GM23338 (cell line): Measurements from ENCODE around the gene NEO1. TPM values are rescaled to one million over a fixed set of nuclear protein-coding genes. Genes with fewer than 3 reads are reported as not detected.

ENCODE experiments used
- ATAC-seq: fragments of 200-7000 bp; cut with Tn5 transposase; 3 replicates; pipeline ENCODE4 v1.9.1; 2020
- DNase-seq: peaks from one replicate; pipeline ENCODE4 v3.0.0-alpha.2; 2015; ENCODE audit warnings: low spot score
- H2AFZ ChIP-seq: fragments of 200-600 bp; sonication (generic); 2 replicates; pipeline ENCODE4 v1.8.0; 2016; ENCODE audit warnings: antibody characterized with exemption, mild to moderate bottlenecking, moderate library complexity
- H3F3A ChIP-seq: fragments of 200-600 bp; sonication (generic); replicated peaks from 2 replicates; pipeline ENCODE4 v1.8.0; 2017; ENCODE audit warnings: antibody characterized with exemption, mixed run types, low read depth
- H3K27ac ChIP-seq: fragments of 200-600 bp; sonication (generic); 2 replicates; pipeline ENCODE4 v1.6.1; 2016; ENCODE audit warnings: low read depth
- H3K27me3 ChIP-seq: fragments of 200-600 bp; sonication (generic); 2 replicates; pipeline ENCODE4 v1.8.0; 2016; ENCODE audit warnings: mild to moderate bottlenecking, mixed run types, moderate library complexity; ENCODE audit not compliant: insufficient read depth
- H3K36me3 ChIP-seq: fragments of 200-600 bp; sonication (generic); 2 replicates; pipeline ENCODE4 v1.8.0; 2016; ENCODE audit warnings: mild to moderate bottlenecking; ENCODE audit not compliant: insufficient read depth
- H3K4me1 ChIP-seq: fragments of 200-600 bp; sonication (generic); 2 replicates; pipeline ENCODE4 v1.8.0; 2016; ENCODE audit warnings: mild to moderate bottlenecking, moderate library complexity; ENCODE audit not compliant: insufficient read depth
- H3K4me2 ChIP-seq: fragments of 200-600 bp; sonication (generic); 2 replicates; pipeline ENCODE4 v1.7.1; 2017; ENCODE audit warnings: mixed run types
- H3K4me3 ChIP-seq: fragments of 200-600 bp; sonication (generic); 2 replicates; pipeline ENCODE4 v1.6.1; 2016; ENCODE audit warnings: mixed run types
- H3K79me2 ChIP-seq: fragments of 200-600 bp; sonication (generic); replicated peaks from 2 replicates; pipeline ENCODE4 v1.8.0; 2017; ENCODE audit warnings: mild to moderate bottlenecking; ENCODE audit not compliant: insufficient read depth
- H3K9me2 ChIP-seq: fragments of 200-600 bp; sonication (generic); 2 replicates; pipeline ENCODE4 v1.8.0; 2017; ENCODE audit not compliant: insufficient read depth
- H4K20me1 ChIP-seq: fragments of 200-600 bp; sonication (generic); replicated peaks from 2 replicates; pipeline ENCODE4 v1.8.0; 2017; ENCODE audit warnings: mild to moderate bottlenecking; ENCODE audit not compliant: insufficient read depth
- H3K27ac Mint-ChIP-seq: 2 replicates; pipeline ENCODE4 v1.8.0; 2020; ENCODE audit warnings: inconsistent platforms, mild to moderate bottlenecking, moderate library complexity, mixed read lengths
- H3K27me3 Mint-ChIP-seq: 3 replicates; pipeline ENCODE4 v1.8.0; 2022; ENCODE audit warnings: low read depth, mild to moderate bottlenecking, moderate library complexity, mixed read lengths, inconsistent platforms; ENCODE audit not compliant: insufficient read depth, poor library complexity
- H3K36me3 Mint-ChIP-seq: 3 replicates; pipeline ENCODE4 v1.8.0; 2021; ENCODE audit warnings: low read depth, mild to moderate bottlenecking, inconsistent platforms, moderate library complexity, mixed read lengths
- H3K4me1 Mint-ChIP-seq: 3 replicates; pipeline ENCODE4 v1.8.0; 2020; ENCODE audit warnings: mild to moderate bottlenecking, inconsistent platforms, mixed read lengths
- H3K4me3 Mint-ChIP-seq: 3 replicates; pipeline ENCODE4 v1.8.0; 2021; ENCODE audit warnings: moderate library complexity, mild to moderate bottlenecking, inconsistent platforms, mixed read lengths
- H3K9me3 Mint-ChIP-seq: 3 replicates; pipeline ENCODE4 v1.8.0; 2020; ENCODE audit warnings: moderate library complexity, mild to moderate bottlenecking, inconsistent platforms, mixed read lengths
- CREB1 ChIP-seq: fragments of 250-450 bp; sonication (Bioruptor Pico); IDR thresholded peaks from 2 replicates; pipeline ENCODE4 v1.5.0; 2020; ENCODE audit warnings: low read depth, mild to moderate bottlenecking, moderate library complexity
- CTCF ChIP-seq, 2 experiments: fragments of 200-600 bp in 1 of 2; sonication (generic) in 1 of 2; conservative IDR thresholded peaks; 2 replicates each; pipeline versions ENCODE4 v1.5.1 to v1.6.1; 2016 to 2017; ENCODE audit warnings: antibody characterized with exemption in 2 of 2, low read depth in 2 of 2, mild to moderate bottlenecking in 2 of 2, moderate library complexity in 1 of 2
- ETS1 ChIP-seq: IDR thresholded peaks from 2 replicates; pipeline ENCODE4 v1.6.1; 2016; ENCODE audit warnings: antibody characterized with exemption
- EZH2 ChIP-seq: fragments of 200-600 bp; sonication (generic); IDR thresholded peaks from one replicate; pipeline ENCODE4 v1.8.0; 2017; ENCODE audit warnings: antibody characterized with exemption, mild to moderate bottlenecking, low read depth; ENCODE audit not compliant: unreplicated experiment
- EZH2phosphoT487 ChIP-seq: fragments of 200-600 bp; sonication (generic); IDR thresholded peaks from one replicate; pipeline ENCODE4 v1.8.1; 2018; ENCODE audit warnings: antibody characterized with exemption; ENCODE audit not compliant: unreplicated experiment
- JUNB ChIP-seq: IDR thresholded peaks from one replicate; pipeline ENCODE4 v1.6.1; 2016; ENCODE audit warnings: antibody characterized with exemption; ENCODE audit not compliant: unreplicated experiment
- NANOG ChIP-seq: IDR thresholded peaks from 2 replicates; pipeline ENCODE4 v1.6.1; 2016; ENCODE audit warnings: antibody characterized with exemption, borderline replicate concordance
- POLR2AphosphoS5 ChIP-seq: IDR thresholded peaks from 2 replicates; pipeline ENCODE4 v1.6.1; 2016; ENCODE audit warnings: antibody characterized with exemption, low read depth
- STAT1 ChIP-seq: IDR thresholded peaks from one replicate; pipeline ENCODE4 v1.6.1; 2016; ENCODE audit warnings: antibody characterized with exemption; ENCODE audit not compliant: unreplicated experiment
- ZNF114 ChIP-seq: fragments of 250-450 bp; sonication (Bioruptor Pico); IDR thresholded peaks from 2 replicates; pipeline ENCODE4 v1.5.0; 2020; ENCODE audit warnings: mild to moderate bottlenecking, moderate library complexity
- ZNF331 ChIP-seq: fragments of 250-450 bp; sonication (Bioruptor Pico); IDR thresholded peaks from 2 replicates; pipeline ENCODE4 v1.5.0; 2020; ENCODE audit warnings: low read depth, mild to moderate bottlenecking, moderate library complexity
- polyA plus RNA-seq: library from polyadenylated mRNA; unstranded; fragments of >200 nt; fragmentation: Nextera tagmentation; extraction: Ambion mirVana; gene quantifications from 2 replicates; pipeline ENCODE4 v1.2.1, GENCODE V29; 2016
- total RNA-seq: library from RNA; depleted of rRNA; stranded (reverse); fragments of >200 nt; shearing (Covaris generic); gene quantifications from 2 replicates; pipeline ENCODE4 v1.2.3, GENCODE V29; 2014
- TF ChIP-seq, protein P1 (sequence below): IDR thresholded peaks from one replicate; pipeline ENCODE4 v1.6.1; 2018; ENCODE audit warnings: antibody characterized with exemption; ENCODE audit not compliant: unreplicated experiment
- TF ChIP-seq, protein P2 (sequence below): fragments of 250-450 bp; sonication (Bioruptor Pico); IDR thresholded peaks from 2 replicates; pipeline ENCODE4 v1.5.0; 2020; ENCODE audit warnings: mild to moderate bottlenecking, moderate library complexity

NEO1 gene
- total and polyA plus RNA-seq, 2 experiments from 2014 or later: 8.4 to 45.8 TPM

DNA sequence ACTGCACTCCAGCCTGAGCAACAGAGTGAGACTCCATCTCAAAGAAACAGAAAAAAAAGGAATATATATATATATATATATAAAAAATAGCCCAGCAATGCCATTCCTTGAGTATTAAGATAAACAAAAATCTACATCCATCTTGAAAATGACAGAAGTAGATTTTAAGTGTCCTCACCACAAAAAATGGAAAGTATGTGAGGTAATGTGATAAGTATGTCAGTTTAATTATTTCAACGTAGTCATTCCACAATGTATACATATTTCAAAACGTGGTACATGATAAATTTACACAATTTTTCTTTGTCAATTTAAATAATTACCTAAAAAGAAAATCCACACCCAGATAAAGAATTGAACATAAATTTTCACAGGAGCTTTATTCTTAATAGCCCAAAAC, 261.6 kb downstream of the NEO1 start:
- Histone ChIP-seq H2AFZ (no peak overlapping the region), H3F3A (no peaks in the 10 kb centered on the region), H3K9me2 (no peaks in the 10 kb centered on the region), H3K4me3 (no peak overlapping the region), H3K27me3 (no peaks in the 10 kb centered on the region), H3K79me2 (no peaks in the 10 kb centered on the region), H3K4me2 (no peak overlapping the region), H3K36me3 (no peaks in the 10 kb centered on the region), H4K20me1 (no peaks in the 10 kb centered on the region), H3K4me1 (peaks cover 4% of the 10 kb centered on the region; the same call in 1 of the 2 replicates), H3K27ac (no peak overlapping the region)
- no peaks in the 10 kb centered on the region for H3K9me3 Mint-ChIP-seq
- H3K4me3 Mint-ChIP-seq: no peak overlapping the region
- H3K4me1 Mint-ChIP-seq: peaks cover 14% of the 10 kb centered on the region
- ATAC-seq (no peak), DNase-seq (no peak)
- TF ChIP-seq NANOG: no peak
- TF ChIP-seq CTCF (conservative IDR thresholded peaks at IDR 0.05; ENCODE audit: low read depth in 2 of 2): no peak
- no peak for TF ChIP-seq POLR2AphosphoS5
- TF ChIP-seq, protein P1, sequence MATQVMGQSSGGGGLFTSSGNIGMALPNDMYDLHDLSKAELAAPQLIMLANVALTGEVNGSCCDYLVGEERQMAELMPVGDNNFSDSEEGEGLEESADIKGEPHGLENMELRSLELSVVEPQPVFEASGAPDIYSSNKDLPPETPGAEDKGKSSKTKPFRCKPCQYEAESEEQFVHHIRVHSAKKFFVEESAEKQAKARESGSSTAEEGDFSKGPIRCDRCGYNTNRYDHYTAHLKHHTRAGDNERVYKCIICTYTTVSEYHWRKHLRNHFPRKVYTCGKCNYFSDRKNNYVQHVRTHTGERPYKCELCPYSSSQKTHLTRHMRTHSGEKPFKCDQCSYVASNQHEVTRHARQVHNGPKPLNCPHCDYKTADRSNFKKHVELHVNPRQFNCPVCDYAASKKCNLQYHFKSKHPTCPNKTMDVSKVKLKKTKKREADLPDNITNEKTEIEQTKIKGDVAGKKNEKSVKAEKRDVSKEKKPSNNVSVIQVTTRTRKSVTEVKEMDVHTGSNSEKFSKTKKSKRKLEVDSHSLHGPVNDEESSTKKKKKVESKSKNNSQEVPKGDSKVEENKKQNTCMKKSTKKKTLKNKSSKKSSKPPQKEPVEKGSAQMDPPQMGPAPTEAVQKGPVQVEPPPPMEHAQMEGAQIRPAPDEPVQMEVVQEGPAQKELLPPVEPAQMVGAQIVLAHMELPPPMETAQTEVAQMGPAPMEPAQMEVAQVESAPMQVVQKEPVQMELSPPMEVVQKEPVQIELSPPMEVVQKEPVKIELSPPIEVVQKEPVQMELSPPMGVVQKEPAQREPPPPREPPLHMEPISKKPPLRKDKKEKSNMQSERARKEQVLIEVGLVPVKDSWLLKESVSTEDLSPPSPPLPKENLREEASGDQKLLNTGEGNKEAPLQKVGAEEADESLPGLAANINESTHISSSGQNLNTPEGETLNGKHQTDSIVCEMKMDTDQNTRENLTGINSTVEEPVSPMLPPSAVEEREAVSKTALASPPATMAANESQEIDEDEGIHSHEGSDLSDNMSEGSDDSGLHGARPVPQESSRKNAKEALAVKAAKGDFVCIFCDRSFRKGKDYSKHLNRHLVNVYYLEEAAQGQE: no peak
- TF ChIP-seq ETS1: no peak
- TF ChIP-seq ZNF114 (CRISPR knock-in tag): no peak
- TF ChIP-seq EZH2phosphoT487: no peak
- no peak for TF ChIP-seq JUNB
- TF ChIP-seq, protein P2, sequence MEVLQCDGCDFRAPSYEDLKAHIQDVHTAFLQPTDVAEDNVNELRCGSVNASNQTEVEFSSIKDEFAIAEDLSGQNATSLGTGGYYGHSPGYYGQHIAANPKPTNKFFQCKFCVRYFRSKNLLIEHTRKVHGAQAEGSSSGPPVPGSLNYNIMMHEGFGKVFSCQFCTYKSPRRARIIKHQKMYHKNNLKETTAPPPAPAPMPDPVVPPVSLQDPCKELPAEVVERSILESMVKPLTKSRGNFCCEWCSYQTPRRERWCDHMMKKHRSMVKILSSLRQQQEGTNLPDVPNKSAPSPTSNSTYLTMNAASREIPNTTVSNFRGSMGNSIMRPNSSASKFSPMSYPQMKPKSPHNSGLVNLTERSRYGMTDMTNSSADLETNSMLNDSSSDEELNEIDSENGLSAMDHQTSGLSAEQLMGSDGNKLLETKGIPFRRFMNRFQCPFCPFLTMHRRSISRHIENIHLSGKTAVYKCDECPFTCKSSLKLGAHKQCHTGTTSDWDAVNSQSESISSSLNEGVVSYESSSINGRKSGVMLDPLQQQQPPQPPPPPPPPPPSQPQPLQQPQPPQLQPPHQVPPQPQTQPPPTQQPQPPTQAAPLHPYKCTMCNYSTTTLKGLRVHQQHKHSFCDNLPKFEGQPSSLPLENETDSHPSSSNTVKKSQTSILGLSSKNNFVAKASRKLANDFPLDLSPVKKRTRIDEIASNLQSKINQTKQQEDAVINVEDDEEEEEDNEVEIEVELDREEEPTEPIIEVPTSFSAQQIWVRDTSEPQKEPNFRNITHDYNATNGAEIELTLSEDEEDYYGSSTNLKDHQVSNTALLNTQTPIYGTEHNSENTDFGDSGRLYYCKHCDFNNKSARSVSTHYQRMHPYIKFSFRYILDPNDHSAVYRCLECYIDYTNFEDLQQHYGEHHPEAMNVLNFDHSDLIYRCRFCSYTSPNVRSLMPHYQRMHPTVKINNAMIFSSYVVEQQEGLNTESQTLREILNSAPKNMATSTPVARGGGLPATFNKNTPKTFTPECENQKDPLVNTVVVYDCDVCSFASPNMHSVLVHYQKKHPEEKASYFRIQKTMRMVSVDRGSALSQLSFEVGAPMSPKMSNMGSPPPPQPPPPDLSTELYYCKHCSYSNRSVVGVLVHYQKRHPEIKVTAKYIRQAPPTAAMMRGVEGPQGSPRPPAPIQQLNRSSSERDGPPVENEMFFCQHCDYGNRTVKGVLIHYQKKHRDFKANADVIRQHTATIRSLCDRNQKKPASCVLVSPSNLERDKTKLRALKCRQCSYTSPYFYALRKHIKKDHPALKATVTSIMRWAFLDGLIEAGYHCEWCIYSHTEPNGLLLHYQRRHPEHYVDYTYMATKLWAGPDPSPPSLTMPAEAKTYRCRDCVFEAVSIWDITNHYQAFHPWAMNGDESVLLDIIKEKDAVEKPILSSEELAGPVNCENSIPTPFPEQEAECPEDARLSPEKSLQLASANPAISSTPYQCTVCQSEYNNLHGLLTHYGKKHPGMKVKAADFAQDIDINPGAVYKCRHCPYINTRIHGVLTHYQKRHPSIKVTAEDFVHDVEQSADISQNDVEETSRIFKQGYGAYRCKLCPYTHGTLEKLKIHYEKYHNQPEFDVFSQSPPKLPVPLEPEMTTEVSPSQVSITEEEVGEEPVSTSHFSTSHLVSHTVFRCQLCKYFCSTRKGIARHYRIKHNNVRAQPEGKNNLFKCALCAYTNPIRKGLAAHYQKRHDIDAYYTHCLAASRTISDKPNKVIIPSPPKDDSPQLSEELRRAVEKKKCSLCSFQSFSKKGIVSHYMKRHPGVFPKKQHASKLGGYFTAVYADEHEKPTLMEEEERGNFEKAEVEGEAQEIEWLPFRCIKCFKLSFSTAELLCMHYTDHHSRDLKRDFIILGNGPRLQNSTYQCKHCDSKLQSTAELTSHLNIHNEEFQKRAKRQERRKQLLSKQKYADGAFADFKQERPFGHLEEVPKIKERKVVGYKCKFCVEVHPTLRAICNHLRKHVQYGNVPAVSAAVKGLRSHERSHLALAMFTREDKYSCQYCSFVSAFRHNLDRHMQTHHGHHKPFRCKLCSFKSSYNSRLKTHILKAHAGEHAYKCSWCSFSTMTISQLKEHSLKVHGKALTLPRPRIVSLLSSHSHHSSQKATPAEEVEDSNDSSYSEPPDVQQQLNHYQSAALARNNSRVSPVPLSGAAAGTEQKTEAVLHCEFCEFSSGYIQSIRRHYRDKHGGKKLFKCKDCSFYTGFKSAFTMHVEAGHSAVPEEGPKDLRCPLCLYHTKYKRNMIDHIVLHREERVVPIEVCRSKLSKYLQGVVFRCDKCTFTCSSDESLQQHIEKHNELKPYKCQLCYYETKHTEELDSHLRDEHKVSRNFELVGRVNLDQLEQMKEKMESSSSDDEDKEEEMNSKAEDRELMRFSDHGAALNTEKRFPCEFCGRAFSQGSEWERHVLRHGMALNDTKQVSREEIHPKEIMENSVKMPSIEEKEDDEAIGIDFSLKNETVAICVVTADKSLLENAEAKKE (CRISPR knock-in tag): no peak
- TF ChIP-seq STAT1: no peak
- no peak for TF ChIP-seq CREB1 (CRISPR knock-in tag)
- no peak for TF ChIP-seq EZH2
- TF ChIP-seq ZNF331 (CRISPR knock-in tag): no peak
- H3K27me3 Mint-ChIP-seq: peaks cover 12% of the 10 kb centered on the region
- no peak overlapping the region for H3K27ac Mint-ChIP-seq
- peaks cover 2% of the 10 kb centered on the region; the same call in 2 of the 3 replicates for H3K36me3 Mint-ChIP-seq
